ENCODE results near the gene BAD. TPM values are rescaled to one million over a fixed set of nuclear protein-coding genes. Genes with fewer than 3 reads are reported as not detected.

BAD gene
- total and polyA plus RNA-seq, 2 of the 13 experiments (the other 11 are each of a cell fraction or from before 2014, with no cell fraction given), result 17.9 to 28.5 TPM

- TF ChIP-seq, protein P1, sequence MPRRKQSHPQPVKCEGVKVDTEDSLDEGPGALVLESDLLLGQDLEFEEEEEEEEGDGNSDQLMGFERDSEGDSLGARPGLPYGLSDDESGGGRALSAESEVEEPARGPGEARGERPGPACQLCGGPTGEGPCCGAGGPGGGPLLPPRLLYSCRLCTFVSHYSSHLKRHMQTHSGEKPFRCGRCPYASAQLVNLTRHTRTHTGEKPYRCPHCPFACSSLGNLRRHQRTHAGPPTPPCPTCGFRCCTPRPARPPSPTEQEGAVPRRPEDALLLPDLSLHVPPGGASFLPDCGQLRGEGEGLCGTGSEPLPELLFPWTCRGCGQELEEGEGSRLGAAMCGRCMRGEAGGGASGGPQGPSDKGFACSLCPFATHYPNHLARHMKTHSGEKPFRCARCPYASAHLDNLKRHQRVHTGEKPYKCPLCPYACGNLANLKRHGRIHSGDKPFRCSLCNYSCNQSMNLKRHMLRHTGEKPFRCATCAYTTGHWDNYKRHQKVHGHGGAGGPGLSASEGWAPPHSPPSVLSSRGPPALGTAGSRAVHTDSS (CRISPR knock-in tag; conservative IDR thresholded peaks at IDR 0.05), result no peak
- TF ChIP-seq, protein P2, sequence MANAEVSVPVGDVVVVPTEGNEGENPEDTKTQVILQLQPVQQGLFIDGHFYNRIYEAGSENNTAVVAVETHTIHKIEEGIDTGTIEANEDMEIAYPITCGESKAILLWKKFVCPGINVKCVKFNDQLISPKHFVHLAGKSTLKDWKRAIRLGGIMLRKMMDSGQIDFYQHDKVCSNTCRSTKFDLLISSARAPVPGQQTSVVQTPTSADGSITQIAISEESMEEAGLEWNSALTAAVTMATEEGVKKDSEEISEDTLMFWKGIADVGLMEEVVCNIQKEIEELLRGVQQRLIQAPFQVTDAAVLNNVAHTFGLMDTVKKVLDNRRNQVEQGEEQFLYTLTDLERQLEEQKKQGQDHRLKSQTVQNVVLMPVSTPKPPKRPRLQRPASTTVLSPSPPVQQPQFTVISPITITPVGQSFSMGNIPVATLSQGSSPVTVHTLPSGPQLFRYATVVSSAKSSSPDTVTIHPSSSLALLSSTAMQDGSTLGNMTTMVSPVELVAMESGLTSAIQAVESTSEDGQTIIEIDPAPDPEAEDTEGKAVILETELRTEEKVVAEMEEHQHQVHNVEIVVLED (CRISPR knock-in tag; IDR thresholded peaks at IDR 0.05; ENCODE audit: borderline replicate concordance), result 0 out of 2 replicates have a peak, but pooled peaks have one; percentile 7
- TF ChIP-seq ZBTB25 (CRISPR knock-in tag; IDR thresholded peaks at IDR 0.05), result no peak
- no peak for TF ChIP-seq ZNF549 (CRISPR knock-in tag; IDR thresholded peaks at IDR 0.05)
- TF ChIP-seq, protein P3, sequence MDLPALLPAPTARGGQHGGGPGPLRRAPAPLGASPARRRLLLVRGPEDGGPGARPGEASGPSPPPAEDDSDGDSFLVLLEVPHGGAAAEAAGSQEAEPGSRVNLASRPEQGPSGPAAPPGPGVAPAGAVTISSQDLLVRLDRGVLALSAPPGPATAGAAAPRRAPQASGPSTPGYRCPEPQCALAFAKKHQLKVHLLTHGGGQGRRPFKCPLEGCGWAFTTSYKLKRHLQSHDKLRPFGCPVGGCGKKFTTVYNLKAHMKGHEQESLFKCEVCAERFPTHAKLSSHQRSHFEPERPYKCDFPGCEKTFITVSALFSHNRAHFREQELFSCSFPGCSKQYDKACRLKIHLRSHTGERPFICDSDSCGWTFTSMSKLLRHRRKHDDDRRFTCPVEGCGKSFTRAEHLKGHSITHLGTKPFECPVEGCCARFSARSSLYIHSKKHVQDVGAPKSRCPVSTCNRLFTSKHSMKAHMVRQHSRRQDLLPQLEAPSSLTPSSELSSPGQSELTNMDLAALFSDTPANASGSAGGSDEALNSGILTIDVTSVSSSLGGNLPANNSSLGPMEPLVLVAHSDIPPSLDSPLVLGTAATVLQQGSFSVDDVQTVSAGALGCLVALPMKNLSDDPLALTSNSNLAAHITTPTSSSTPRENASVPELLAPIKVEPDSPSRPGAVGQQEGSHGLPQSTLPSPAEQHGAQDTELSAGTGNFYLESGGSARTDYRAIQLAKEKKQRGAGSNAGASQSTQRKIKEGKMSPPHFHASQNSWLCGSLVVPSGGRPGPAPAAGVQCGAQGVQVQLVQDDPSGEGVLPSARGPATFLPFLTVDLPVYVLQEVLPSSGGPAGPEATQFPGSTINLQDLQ (CRISPR knock-in tag; IDR thresholded peaks at IDR 0.05), result no peak
- TF ChIP-seq E2F2 (CRISPR knock-in tag; IDR thresholded peaks at IDR 0.05; ENCODE audit: borderline replicate concordance), result no peak; the same call in 1 of the 2 replicates
- peak; percentile 53; the same call in 1 of the 2 replicates for TF ChIP-seq SIN3A (IDR thresholded peaks at IDR 0.05; ENCODE audit: borderline replicate concordance, low read depth, low read length)
- TF ChIP-seq ATM (IDR thresholded peaks at IDR 0.05; ENCODE audit: borderline replicate concordance), result no peak
- TF ChIP-seq ESRRA (CRISPR knock-in tag; IDR thresholded peaks at IDR 0.05; ENCODE audit: low read depth), result no peak
- TF ChIP-seq FOXP1 (IDR thresholded peaks at IDR 0.05), result no peak
- no peak for TF ChIP-seq FOXP1 (CRISPR knock-in tag; IDR thresholded peaks at IDR 0.05)
- TF ChIP-seq ZNF841 (CRISPR knock-in tag; IDR thresholded peaks at IDR 0.05; ENCODE audit: borderline replicate concordance), result no peak
- TF ChIP-seq PREB (CRISPR knock-in tag; IDR thresholded peaks at IDR 0.05), result no peak
Observed at GRCh38 chr11:64284962-64285884, 758 bp upstream of the BAD start, which contains the start of gene GPR137 (continued).
